Activated CD4-positive, alpha-beta T cell treated with anti-CD3 and anti-CD28 coated beads, Interleukin-2, amount 50 U/mL, for 24 hours (primary cell): ENCODE measurements around the gene RIC1.
"Not testable (repeated sequence)": the region's sequence is repeated elsewhere in the genome, so short reads cannot be mapped to it uniquely, and the experiment has no call there.

Experiments used
- DNase-seq, 2 donors: peaks; one replicate each; pipeline ENCODE4 v3.0.0-alpha.2; 2020; ENCODE audit warnings: low read depth in 1 of 2, low spot score in 1 of 2

The RIC1 gene

GRCh38 chr9:5667391-5667790 is 38.5 kb downstream of the RIC1 start:
- DNase-seq: no peak

- DNase-seq: no peak
Measured at GRCh38 chr9:5670079-5670478, 41.2 kb downstream of the RIC1 start.

- peak in 1 of 2 donors; percentile 6 for DNase-seq
Measured at GRCh38 chr9:5671711-5672353, 42.9 kb downstream of the RIC1 start.

- not testable (repeated sequence) for DNase-seq
Measured at GRCh38 chr9:5675046-5675445, 46.1 kb downstream of the RIC1 start.

GRCh38 chr9:5683591-5683990 is 54.7 kb downstream of the RIC1 start:
- DNase-seq: not testable (repeated sequence)

GRCh38 chr9:5684101-5684500 is 55.2 kb downstream of the RIC1 start:
- DNase-seq: no peak

GRCh38 chr9:5688109-5688508 is 59.2 kb downstream of the RIC1 start:
- DNase-seq: no peak

- DNase-seq: no peak
Measured at GRCh38 chr9:5690278-5690677, 61.4 kb downstream of the RIC1 start.

- DNase-seq: no peak
Measured at GRCh38 chr9:5695860-5696259, 67.0 kb downstream of the RIC1 start.

GRCh38 chr9:5696884-5697283 is 68.0 kb downstream of the RIC1 start:
- no peak for DNase-seq

- no peak for DNase-seq
Measured at GRCh38 chr9:5698004-5698403, 69.1 kb downstream of the RIC1 start.

- DNase-seq: no peak
Measured at GRCh38 chr9:5698810-5699556, 70.1 kb downstream of the RIC1 start.

- no peak for DNase-seq
Measured at GRCh38 chr9:5708414-5708813, 79.5 kb downstream of the RIC1 start.

- DNase-seq: no peak
Measured at GRCh38 chr9:5712651-5713390, 83.9 kb downstream of the RIC1 start.

GRCh38 chr9:5714501-5715401 is 85.8 kb downstream of the RIC1 start:
- DNase-seq: no peak

GRCh38 chr9:5715548-5716127 is 86.7 kb downstream of the RIC1 start:
- no peak for DNase-seq

- DNase-seq: not testable (repeated sequence)
Measured at GRCh38 chr9:5717434-5717833, 88.5 kb downstream of the RIC1 start.

- no peak for DNase-seq
Measured at GRCh38 chr9:5718296-5719032, 89.6 kb downstream of the RIC1 start.

GRCh38 chr9:5719100-5719926 is 90.4 kb downstream of the RIC1 start:
- DNase-seq: no peak
